ENCODE data around the gene MEGF11.

DNA sequence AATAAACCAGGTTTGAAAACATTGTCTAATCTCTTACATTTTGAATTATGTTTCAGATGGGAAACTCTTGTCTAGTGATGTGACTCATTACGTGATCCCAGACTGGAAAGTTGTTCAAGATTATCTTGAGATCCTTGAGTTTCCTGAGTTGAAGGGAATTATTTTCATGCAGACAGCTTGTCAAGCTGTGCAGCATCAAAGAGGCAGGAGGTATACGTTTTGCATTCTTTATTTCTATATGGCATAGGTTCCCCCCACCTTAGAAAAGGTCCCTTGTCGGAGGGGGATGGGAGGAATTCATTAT lies 41.3 kb upstream of the MEGF11 start:
- TF ChIP-seq CTCF (IDR thresholded peaks at IDR 0.05) (no peak), POLR2A (IDR thresholded peaks at IDR 0.05; ENCODE audit: low read depth) (no peak)
